Vagina (tissue), 2 donors: ENCODE results near the gene ZSWIM3.

ENCODE experiments used
- POLR2A ChIP-seq, 2 donors: fragments of 450-650 bp; IDR thresholded peaks; one replicate each; pipeline ENCODE4 v1.6.1; 2017; ENCODE audit warnings: antibody characterized with exemption in 2 of 2, mild to moderate bottlenecking in 2 of 2, moderate library complexity in 2 of 2
- TF ChIP-seq, protein P1 (sequence below), 3 experiments: fragments of 450-650 bp in 2 of 3; fragments of 200-600 bp in 1 of 3; sonication (generic) in 1 of 3; IDR thresholded peaks; one replicate each; pipeline ENCODE4 v1.5.1; 2017 to 2019; ENCODE audit warnings: antibody characterized with exemption in 3 of 3, mild to moderate bottlenecking in 2 of 3, moderate library complexity in 2 of 3

GRCh38 chr20:45848969-45849582, 8.3 kb upstream of the ZSWIM3 start:
- TF ChIP-seq, protein P1, sequence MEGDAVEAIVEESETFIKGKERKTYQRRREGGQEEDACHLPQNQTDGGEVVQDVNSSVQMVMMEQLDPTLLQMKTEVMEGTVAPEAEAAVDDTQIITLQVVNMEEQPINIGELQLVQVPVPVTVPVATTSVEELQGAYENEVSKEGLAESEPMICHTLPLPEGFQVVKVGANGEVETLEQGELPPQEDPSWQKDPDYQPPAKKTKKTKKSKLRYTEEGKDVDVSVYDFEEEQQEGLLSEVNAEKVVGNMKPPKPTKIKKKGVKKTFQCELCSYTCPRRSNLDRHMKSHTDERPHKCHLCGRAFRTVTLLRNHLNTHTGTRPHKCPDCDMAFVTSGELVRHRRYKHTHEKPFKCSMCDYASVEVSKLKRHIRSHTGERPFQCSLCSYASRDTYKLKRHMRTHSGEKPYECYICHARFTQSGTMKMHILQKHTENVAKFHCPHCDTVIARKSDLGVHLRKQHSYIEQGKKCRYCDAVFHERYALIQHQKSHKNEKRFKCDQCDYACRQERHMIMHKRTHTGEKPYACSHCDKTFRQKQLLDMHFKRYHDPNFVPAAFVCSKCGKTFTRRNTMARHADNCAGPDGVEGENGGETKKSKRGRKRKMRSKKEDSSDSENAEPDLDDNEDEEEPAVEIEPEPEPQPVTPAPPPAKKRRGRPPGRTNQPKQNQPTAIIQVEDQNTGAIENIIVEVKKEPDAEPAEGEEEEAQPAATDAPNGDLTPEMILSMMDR (IDR thresholded peaks at IDR 0.05) = no peak
- no peak for TF ChIP-seq POLR2A (IDR thresholded peaks at IDR 0.05)
